GM19240 (cell line): ENCODE data around the gene ZFP36L1.

ENCODE experiments used
- DNase-seq: peaks from one replicate; pipeline ENCODE4 v3.0.0; 2011; ENCODE audit warnings: low spot score; ENCODE audit not compliant: insufficient read length

The ZFP36L1 gene

GRCh38 chr14:68784978-68785533 is 7.8 kb downstream of the ZFP36L1 start:
- DNase-seq, result no peak

- DNase-seq, result no peak
These were observed 8.5 kb downstream of the ZFP36L1 start for GRCh38 chr14:68784226-68784910.

GRCh38 chr14:68783408-68784225 is 9.2 kb downstream of the ZFP36L1 start:
- no peak for DNase-seq

GRCh38 chr14:68782091-68782981 is 10.5 kb downstream of the ZFP36L1 start:
- no peak for DNase-seq

GRCh38 chr14:68781161-68782021 is 11.5 kb downstream of the ZFP36L1 start:
- no peak for DNase-seq

- no peak for DNase-seq
These were observed 12.3 kb downstream of the ZFP36L1 start for GRCh38 chr14:68780358-68781160.

- DNase-seq, result no peak
These were observed 13.0 kb downstream of the ZFP36L1 start for GRCh38 chr14:68779761-68780323.

GRCh38 chr14:68777644-68778043 is 15.2 kb downstream of the ZFP36L1 start:
- no peak for DNase-seq

- DNase-seq, result no peak
These were observed 17.2 kb downstream of the ZFP36L1 start for GRCh38 chr14:68775614-68776126.

GRCh38 chr14:68774771-68775613 is 17.9 kb downstream of the ZFP36L1 start:
- DNase-seq, result no peak

- no peak for DNase-seq
These were observed 20.0 kb downstream of the ZFP36L1 start for GRCh38 chr14:68772761-68773381.

GRCh38 chr14:68771631-68772030 is 21.2 kb downstream of the ZFP36L1 start:
- DNase-seq, result no peak

GRCh38 chr14:68770553-68771286 is 22.1 kb downstream of the ZFP36L1 start:
- DNase-seq, result no peak

GRCh38 chr14:68770051-68770450 is 22.8 kb downstream of the ZFP36L1 start:
- no peak for DNase-seq

- DNase-seq, result no peak
These were observed 24.6 kb downstream of the ZFP36L1 start for GRCh38 chr14:68768316-68768715.

- DNase-seq, result no peak
These were observed 25.6 kb downstream of the ZFP36L1 start for GRCh38 chr14:68767248-68767645.
